GM19397 (cell line): ENCODE data around the gene FDX2.
A peak's percentile ranks its signal among the peaks of the same experiment; 100 is the strongest.

Experiments
- ATAC-seq: cut with Tn5 transposase; IDR thresholded peaks from one replicate; pipeline ENCODE4 v1.9.1; 2021; ENCODE audit warnings: mild to moderate bottlenecking, moderate library complexity; ENCODE audit not compliant: unreplicated experiment

The FDX2 gene

GRCh38 chr19:10306327-10306726 is 9.5 kb downstream of the FDX2 start:
- ATAC-seq, result no peak

- no peak for ATAC-seq
These were observed 10.5 kb downstream of the FDX2 start for GRCh38 chr19:10305139-10305806.

- no peak for ATAC-seq
These were observed 16.0 kb downstream of the FDX2 start for GRCh38 chr19:10299545-10300458.

- ATAC-seq, result no peak
These were observed 19.8 kb downstream of the FDX2 start for GRCh38 chr19:10295847-10296591.

GRCh38 chr19:10295305-10295846 is 20.4 kb downstream of the FDX2 start:
- no peak for ATAC-seq

GRCh38 chr19:10294368-10294697 is 21.5 kb downstream of the FDX2 start:
- ATAC-seq, result no peak

GRCh38 chr19:10293637-10294367 is 22.0 kb downstream of the FDX2 start:
- ATAC-seq, result no peak

GRCh38 chr19:10292789-10293636 is 22.8 kb downstream of the FDX2 start:
- ATAC-seq, result no peak

GRCh38 chr19:10292206-10292788 is 23.5 kb downstream of the FDX2 start:
- peak; percentile 45 for ATAC-seq

- no peak for ATAC-seq
These were observed 24.1 kb downstream of the FDX2 start for GRCh38 chr19:10291554-10292205.

- no peak for ATAC-seq
These were observed 24.8 kb downstream of the FDX2 start for GRCh38 chr19:10290876-10291553.

GRCh38 chr19:10290357-10290875 is 25.4 kb downstream of the FDX2 start:
- no peak for ATAC-seq

GRCh38 chr19:10289836-10290356 is 25.9 kb downstream of the FDX2 start, which contains the start of gene ICAM5:
Gene ICAM5 (plus strand): TSS chr19:10289952. CDS start chr19:10290044, 92 bp downstream.
- no peak for ATAC-seq

GRCh38 chr19:10289167-10289835 is 26.5 kb downstream of the FDX2 start:
- ATAC-seq, result no peak

GRCh38 chr19:10288662-10289166 is 27.1 kb downstream of the FDX2 start:
- no peak for ATAC-seq

- no peak for ATAC-seq
These were observed 28.7 kb downstream of the FDX2 start, which contains the start of gene ICAM4 for GRCh38 chr19:10286803-10287737. Gene ICAM4 (plus strand): TSS chr19:10286955. CDS start chr19:10287013, 58 bp downstream.
